Mucosa of rectum (tissue), 2 donors: ENCODE data around the gene DEFB121.
"Not testable (repeated sequence)": the region's sequence is repeated elsewhere in the genome, so short reads cannot be mapped to it uniquely, and the experiment has no call there.

ENCODE experiments used
- H3K27ac ChIP-seq, 2 donors: one replicate each; pipeline ENCODE4 v1.7.0; 2013; ENCODE audit warnings: inconsistent platforms in 2 of 2, low read depth in 2 of 2, low read length in 2 of 2
- H3K27me3 ChIP-seq, 2 donors: one replicate each; pipeline ENCODE4 v1.7.0; 2013; ENCODE audit warnings: low read length in 2 of 2; ENCODE audit not compliant: control insufficient read depth in 2 of 2, insufficient read depth in 2 of 2
- H3K36me3 ChIP-seq, 2 donors: one replicate each; pipeline ENCODE4 v1.7.0; 2013; ENCODE audit warnings: low read length in 2 of 2; ENCODE audit not compliant: control insufficient read depth in 2 of 2, insufficient read depth in 2 of 2
- H3K4me1 ChIP-seq, 2 donors: one replicate each; pipeline ENCODE4 v1.7.0; 2013; ENCODE audit warnings: low read length in 2 of 2, mild to moderate bottlenecking in 1 of 2; ENCODE audit not compliant: control insufficient read depth in 2 of 2, insufficient read depth in 2 of 2
- H3K4me3 ChIP-seq, 2 donors: one replicate each; pipeline ENCODE4 v1.7.0; 2013; ENCODE audit warnings: low read length in 2 of 2
- H3K9ac ChIP-seq, 2 donors: one replicate each; pipeline ENCODE4 v1.7.0; 2013; ENCODE audit warnings: low read length in 2 of 2, low read depth in 1 of 2, mild to moderate bottlenecking in 1 of 2
- H3K9me3 ChIP-seq, 2 donors: one replicate each; pipeline ENCODE4 v1.7.0; 2013; ENCODE audit warnings: low read length in 2 of 2; ENCODE audit not compliant: control insufficient read depth in 2 of 2
- donor health status: healthy.
- donor health status: Normal muscosa, but diverticular disease.

The DEFB121 gene

DNA sequence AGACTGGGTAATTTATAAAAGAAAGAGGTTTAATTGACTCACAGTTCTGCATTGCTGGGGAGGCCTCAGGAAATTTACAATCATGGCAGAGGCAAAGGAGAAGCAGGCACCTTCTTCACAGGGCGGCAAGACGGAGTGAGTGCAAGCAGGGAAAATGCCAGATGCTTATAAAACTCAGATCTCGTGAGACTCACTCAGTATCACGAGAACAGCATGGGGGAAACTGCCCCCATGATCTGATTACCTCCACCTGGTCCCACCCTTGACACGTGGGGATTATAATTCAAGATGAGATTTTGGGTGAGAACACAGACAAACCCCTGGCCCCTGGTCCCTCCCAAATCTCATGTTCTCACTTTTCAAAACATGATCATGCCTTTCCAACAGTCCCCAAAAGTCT lies 41.7 kb downstream of the DEFB121 start:
- not testable (repeated sequence) for H3K27me3 ChIP-seq, H3K4me1 ChIP-seq, H3K4me3 ChIP-seq, H3K36me3 ChIP-seq, H3K9ac ChIP-seq, H3K27ac ChIP-seq, H3K9me3 ChIP-seq

GRCh38 chr20:31363295-31363694 lies 42.7 kb downstream of the DEFB121 start:
- Histone ChIP-seq H3K27me3 (no peaks in the 10 kb centered on the region), H3K4me3 (no peak overlapping the region), H3K27ac (no peak overlapping the region), H3K9me3 (no peaks in the 10 kb centered on the region), H3K4me1 (no peaks in the 10 kb centered on the region), H3K36me3 (no peaks in the 10 kb centered on the region), H3K9ac (no peak overlapping the region)

DNA sequence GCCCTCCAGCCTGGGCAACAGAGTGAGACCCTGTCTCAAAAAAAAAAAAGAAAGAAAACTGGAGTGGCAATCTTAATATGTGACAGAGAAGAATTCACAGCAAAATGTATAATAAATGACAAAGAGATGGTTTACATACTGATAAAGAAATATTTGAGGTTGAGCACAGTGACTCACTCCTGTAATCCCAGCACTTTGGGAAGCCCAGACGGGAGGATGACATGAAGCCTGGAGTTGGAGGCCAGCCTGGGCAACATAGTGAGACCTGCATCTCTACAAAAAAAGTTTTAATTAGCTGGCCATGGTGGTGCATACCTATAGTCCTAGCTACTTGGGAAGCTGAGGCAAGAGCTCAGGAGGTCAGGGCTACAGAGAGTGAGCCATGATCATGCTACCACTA lies 50.0 kb downstream of the DEFB121 start:
- H3K36me3 ChIP-seq, result no peaks in the 10 kb centered on the region
- H3K27me3 ChIP-seq, result no peaks in the 10 kb centered on the region
- H3K9me3 ChIP-seq, result no peaks in the 10 kb centered on the region
- no peak overlapping the region for H3K4me3 ChIP-seq
- H3K9ac ChIP-seq, result no peak overlapping the region
- no peaks in the 10 kb centered on the region for H3K4me1 ChIP-seq
- no peak overlapping the region for H3K27ac ChIP-seq
